Measurements from ENCODE around the gene INPP5A.

DNA sequence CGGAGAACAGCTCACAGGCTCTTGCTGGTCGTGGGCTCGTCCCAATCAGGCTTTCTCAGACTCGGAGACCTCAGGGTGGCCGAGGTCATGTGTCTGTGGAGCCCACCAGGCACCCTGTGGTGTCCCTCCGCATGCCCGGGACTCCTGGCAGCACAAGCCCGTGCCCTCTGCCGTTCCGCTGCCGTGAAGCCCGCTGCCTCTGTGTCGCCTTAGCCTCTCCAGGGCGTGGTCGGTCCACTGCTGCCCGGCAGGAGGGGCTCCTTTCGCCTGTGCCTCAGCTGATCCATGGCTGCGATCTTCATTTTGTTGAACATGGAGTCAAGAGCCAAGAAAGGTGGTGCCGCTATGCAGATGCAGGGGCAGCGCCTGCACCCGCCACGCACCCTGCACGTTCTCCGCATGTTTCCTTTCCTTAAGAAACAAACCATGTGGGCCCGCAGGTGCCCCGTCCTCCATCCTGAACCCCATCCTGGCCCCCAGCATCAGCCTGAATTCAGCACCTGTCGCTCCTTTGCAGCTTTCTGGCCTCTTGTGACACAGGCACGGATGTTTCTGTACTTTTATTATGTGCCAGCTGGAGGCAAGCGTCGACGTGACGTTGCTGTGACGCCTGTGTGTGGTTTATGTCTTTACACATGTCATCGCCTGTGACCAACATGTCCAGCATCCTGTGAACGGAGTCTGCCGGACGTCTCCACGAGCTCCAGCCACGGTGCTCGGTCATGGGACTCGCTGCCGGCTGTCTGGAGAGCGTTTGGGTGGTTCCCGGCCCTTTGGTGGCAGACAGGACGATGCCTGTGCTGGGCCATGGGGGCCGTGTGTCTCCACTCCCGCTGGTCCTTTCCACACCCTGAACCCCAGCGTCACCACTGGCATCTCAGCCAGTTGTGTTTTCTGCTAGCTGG is 178.4 kb downstream of the INPP5A start:
- TF ChIP-seq CTCF (IDR thresholded peaks at IDR 0.05) (no peak), POLR2A (IDR thresholded peaks at IDR 0.05) (no peak)
